Sigmoid colon (tissue), 7 donors: ENCODE data around the gene SCG5. TPM values are rescaled to one million over a fixed set of nuclear protein-coding genes. Genes with fewer than 3 reads are reported as not detected.

Source experiments
- DNase-seq: peaks from one replicate; pipeline ENCODE4 v3.0.0-alpha.2; 2019
- H3K27ac ChIP-seq, 4 donors: fragments of 200-600 bp; sonication (generic); one replicate each; pipeline ENCODE4 v1.5.1; 2016 to 2019; ENCODE audit warnings: mild to moderate bottlenecking in 1 of 4
- H3K27me3 ChIP-seq, 3 donors: fragments of 200-600 bp; sonication (generic); one replicate each; pipeline ENCODE4 v1.5.1; 2019; ENCODE audit warnings: mild to moderate bottlenecking in 1 of 3
- H3K36me3 ChIP-seq, 4 donors: fragments of 200-600 bp; sonication (generic); one replicate each; pipeline ENCODE4 v1.5.1; 2016 to 2019
- H3K4me1 ChIP-seq, 4 donors: fragments of 200-600 bp; sonication (generic); one replicate each; pipeline ENCODE4 v1.5.1; 2017 to 2019
- H3K4me3 ChIP-seq, 4 donors: fragments of 200-600 bp; sonication (generic); one replicate each; pipeline ENCODE4 v1.5.1; 2017 to 2019; ENCODE audit warnings: mild to moderate bottlenecking in 2 of 4, moderate library complexity in 1 of 4
- H3K9me3 ChIP-seq, 4 donors: fragments of 200-600 bp in 3 of 4; sonication (generic) in 3 of 4; one replicate each; pipeline versions ENCODE4 v1.5.1 to v1.6.1; 2013 to 2019
- EP300 ChIP-seq, 4 donors: sonication (generic); formaldehyde crosslinking; IDR thresholded peaks; one replicate each; pipeline ENCODE4 v1.6.1; 2017; ENCODE audit warnings: antibody characterized with exemption in 4 of 4
- POLR2A ChIP-seq, 2 donors: fragments of 450-650 bp; IDR thresholded peaks; one replicate each; pipeline ENCODE4 v1.6.1; 2016; ENCODE audit warnings: antibody characterized with exemption in 2 of 2, mild to moderate bottlenecking in 2 of 2, moderate library complexity in 2 of 2
- POLR2AphosphoS5 ChIP-seq, 4 donors: sonication (generic); formaldehyde crosslinking; IDR thresholded peaks; one replicate each; pipeline ENCODE4 v1.6.1; 2017; ENCODE audit warnings: antibody characterized with exemption in 4 of 4
- WGBS, 2 donors: extraction: QIAGEN DNeasy Blood & Tissue Kit; methylation state at CpG; one replicate each; pipeline ENCODE4 v1.1.7; 2013; 5-methylcytosine and 5-hydroxymethylcytosine counted together
- intact Hi-C: fragments of 100-400 bp; cut with DNase I; formaldehyde crosslinking; loops from one replicate; pipeline ENCODE4 v1.15.1; 2023
- polyA plus RNA-seq, 3 donors: library from polyadenylated mRNA; stranded (reverse); fragments of 200-250 nt; gene quantifications; one replicate each; pipeline ENCODE4 v1.2.3, GENCODE V29; 2013
- total RNA-seq, 4 donors: library from RNA; depleted of rRNA; stranded (reverse); fragments of >200 nt; gene quantifications; one replicate each; pipeline ENCODE4 v1.1.0, GENCODE V29; 2016
- TF ChIP-seq, protein P1 (sequence below), 4 experiments: fragments of 450-650 bp in 3 of 4; fragments of 200-600 bp in 1 of 4; IDR thresholded peaks; one replicate each; pipeline ENCODE4 v1.5.1; 2016 to 2019; ENCODE audit warnings: antibody characterized with exemption in 4 of 4, mild to moderate bottlenecking in 3 of 4, moderate library complexity in 2 of 4
- donor health status: healthy with polysubstance abuse.
- donor health status: Bipolar disorder and iron deficiency.
- donor health status: healthy.

Gene SCG5
- total and polyA plus RNA-seq, 7 donors: 2.2 to 10.0 (median 3.3) TPM

DNA sequence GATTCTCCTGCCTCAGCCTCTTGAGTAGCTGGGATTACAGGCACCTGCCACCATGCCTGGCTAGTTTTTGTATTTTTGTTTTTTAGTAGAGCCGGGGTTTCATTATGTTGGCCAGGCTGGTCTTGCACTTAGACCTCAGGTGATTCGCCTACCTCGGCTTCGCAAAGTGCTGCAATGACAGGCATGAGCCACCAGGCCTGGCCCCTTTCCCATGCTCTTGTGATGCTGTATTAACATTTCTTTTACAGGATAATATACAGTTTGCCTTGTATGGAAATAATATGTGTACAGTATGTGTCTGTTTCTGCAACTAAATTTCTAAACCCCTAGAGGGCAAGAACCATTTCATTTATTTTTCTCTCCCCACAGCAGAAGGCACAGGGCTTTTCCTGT is 37.8 kb downstream of the SCG5 start:
- TF ChIP-seq, protein P1, sequence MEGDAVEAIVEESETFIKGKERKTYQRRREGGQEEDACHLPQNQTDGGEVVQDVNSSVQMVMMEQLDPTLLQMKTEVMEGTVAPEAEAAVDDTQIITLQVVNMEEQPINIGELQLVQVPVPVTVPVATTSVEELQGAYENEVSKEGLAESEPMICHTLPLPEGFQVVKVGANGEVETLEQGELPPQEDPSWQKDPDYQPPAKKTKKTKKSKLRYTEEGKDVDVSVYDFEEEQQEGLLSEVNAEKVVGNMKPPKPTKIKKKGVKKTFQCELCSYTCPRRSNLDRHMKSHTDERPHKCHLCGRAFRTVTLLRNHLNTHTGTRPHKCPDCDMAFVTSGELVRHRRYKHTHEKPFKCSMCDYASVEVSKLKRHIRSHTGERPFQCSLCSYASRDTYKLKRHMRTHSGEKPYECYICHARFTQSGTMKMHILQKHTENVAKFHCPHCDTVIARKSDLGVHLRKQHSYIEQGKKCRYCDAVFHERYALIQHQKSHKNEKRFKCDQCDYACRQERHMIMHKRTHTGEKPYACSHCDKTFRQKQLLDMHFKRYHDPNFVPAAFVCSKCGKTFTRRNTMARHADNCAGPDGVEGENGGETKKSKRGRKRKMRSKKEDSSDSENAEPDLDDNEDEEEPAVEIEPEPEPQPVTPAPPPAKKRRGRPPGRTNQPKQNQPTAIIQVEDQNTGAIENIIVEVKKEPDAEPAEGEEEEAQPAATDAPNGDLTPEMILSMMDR (IDR thresholded peaks at IDR 0.05): no peak
- TF ChIP-seq POLR2AphosphoS5 (IDR thresholded peaks at IDR 0.05) (no peak), EP300 (IDR thresholded peaks at IDR 0.05) (no peak), POLR2A (IDR thresholded peaks at IDR 0.05) (no peak)
- Histone ChIP-seq H3K4me1 (peaks cover 0 to 17% (median 6%) of the 10 kb centered on the region in 4 donors), H3K27me3 (no peaks in the 10 kb centered on the region), H3K36me3 (no peaks in the 10 kb centered on the region), H3K27ac (no peak overlapping the region), H3K9me3 (no peaks in the 10 kb centered on the region), H3K4me3 (no peak overlapping the region)
- intact Hi-C loops: no loop called here
- DNase-seq: no peak
- WGBS, 2 donors: 93 to 96% methylated on average over 4 of the region's 4 CpGs

DNA sequence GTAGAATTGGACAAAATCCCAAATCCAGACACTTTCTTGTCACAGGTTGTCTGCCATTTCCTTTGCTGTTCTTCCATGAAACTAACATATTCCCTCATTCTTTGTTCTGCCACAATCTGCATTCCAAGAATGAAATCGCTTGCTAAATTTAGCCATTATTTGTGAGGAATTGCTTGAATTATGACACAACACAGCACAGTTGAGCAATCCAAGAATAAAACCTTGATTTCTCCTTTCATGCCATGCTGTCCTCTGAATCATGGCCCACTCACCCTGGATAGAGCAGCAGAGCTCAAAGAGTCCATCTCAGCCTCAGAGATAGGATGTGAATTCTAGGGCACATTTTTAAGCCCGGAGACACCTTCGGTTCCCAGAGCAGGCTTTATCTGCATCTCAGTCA is 41.1 kb downstream of the SCG5 start:
- H3K4me1 ChIP-seq: peaks cover 0 to 11% (median 2%) of the 10 kb centered on the region in 4 donors
- TF ChIP-seq POLR2A (IDR thresholded peaks at IDR 0.05) (no peak), POLR2AphosphoS5 (IDR thresholded peaks at IDR 0.05) (peak in 1 of 4 donors; percentile 26)
- no peak for DNase-seq
- WGBS, 2 donors: 95 to 97% methylated on average over 3 of the region's 3 CpGs
- H3K27me3 ChIP-seq: no peaks in the 10 kb centered on the region
- no peaks in the 10 kb centered on the region for H3K36me3 ChIP-seq
- no peaks in the 10 kb centered on the region for H3K9me3 ChIP-seq
- no peak overlapping the region for H3K4me3 ChIP-seq
- H3K27ac ChIP-seq: peak overlapping the region in 1 of 4 donors; percentile 50
- intact Hi-C loops: no loop called here

DNA sequence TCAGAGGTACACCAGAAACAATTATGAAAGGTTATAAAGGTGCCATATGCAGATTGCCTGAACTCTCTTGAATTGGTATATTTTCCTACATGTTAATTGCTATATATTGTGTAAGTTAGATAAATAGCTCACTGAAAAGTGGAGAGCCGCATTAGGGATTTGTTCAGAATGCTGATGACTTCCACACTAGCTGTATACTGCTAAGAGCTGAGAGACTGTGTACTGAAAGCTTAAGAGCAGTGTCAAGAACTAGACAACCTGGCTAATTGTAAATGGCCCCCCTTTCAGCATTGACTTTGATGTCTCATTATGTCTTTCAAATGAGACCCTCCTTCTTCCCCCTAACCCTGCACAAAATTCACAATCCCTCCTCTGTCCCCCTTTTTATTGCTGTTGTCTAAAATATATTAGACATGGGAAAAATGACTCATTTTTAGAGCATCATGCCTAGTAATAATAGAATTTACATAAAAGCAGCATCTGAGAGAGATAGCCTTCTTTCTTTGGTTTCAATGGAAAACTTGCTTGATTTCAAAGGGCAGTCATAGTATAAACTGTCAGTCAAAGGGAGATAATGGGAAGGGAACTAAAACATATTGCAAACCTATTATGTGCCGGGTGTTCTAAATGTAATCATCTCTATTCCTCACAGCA is 41.6 kb downstream of the SCG5 start:
- peak overlapping the region in 1 of 4 donors; percentile 50 for H3K27ac ChIP-seq
- H3K4me1 ChIP-seq: peaks cover 0 to 11% (median 2%) of the 10 kb centered on the region in 4 donors
- no peak for TF ChIP-seq EP300 (IDR thresholded peaks at IDR 0.05)
- TF ChIP-seq, protein P1 (IDR thresholded peaks at IDR 0.05): no peak
- no peak for TF ChIP-seq POLR2A (IDR thresholded peaks at IDR 0.05)
- TF ChIP-seq POLR2AphosphoS5 (IDR thresholded peaks at IDR 0.05): no peak
- no peak for DNase-seq
- no peaks in the 10 kb centered on the region for H3K36me3 ChIP-seq
- 96 to 97% methylated on average over 2 of the region's 2 CpGs for WGBS, 2 donors
- no peaks in the 10 kb centered on the region for H3K27me3 ChIP-seq
- no peaks in the 10 kb centered on the region for H3K9me3 ChIP-seq
- intact Hi-C loops: no loop called here
- H3K4me3 ChIP-seq: no peak overlapping the region

DNA sequence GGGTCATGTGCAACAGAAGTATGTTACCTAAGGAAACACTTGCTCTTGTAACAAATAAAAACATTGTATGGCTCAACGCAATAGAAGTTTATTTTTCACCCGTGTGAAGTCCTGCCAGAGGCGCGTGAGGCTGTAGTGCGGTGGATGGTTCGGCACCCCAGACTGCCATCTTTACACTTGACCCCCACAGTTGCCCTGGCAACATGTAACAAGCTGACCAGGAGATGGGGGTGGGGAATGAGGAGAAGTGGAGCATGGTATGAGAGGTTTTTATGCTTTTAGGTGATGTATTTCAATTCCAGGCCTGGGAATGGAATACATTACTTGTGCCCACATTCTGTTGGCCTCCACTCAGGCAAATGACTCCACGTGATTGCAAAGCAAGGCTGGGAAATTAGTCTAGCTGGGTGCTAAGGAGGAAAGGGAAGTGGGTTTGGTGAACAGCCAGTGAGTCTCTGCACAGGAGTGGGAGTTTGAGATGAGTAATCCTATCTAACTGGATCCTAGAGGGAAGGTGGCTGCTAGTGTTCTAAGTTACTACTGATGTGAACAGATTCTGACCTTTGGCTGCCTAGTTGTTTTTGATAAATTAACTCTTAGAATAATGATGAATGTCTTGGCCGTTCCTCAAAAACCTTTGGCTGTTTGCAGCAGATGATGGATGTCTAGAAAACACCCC is 42.5 kb downstream of the SCG5 start:
- intact Hi-C loops: no loop called here
- Histone ChIP-seq H3K9me3 (no peaks in the 10 kb centered on the region), H3K27ac (no peak overlapping the region), H3K4me3 (no peak overlapping the region), H3K36me3 (no peaks in the 10 kb centered on the region), H3K27me3 (no peaks in the 10 kb centered on the region), H3K4me1 (peaks cover 0 to 11% (median 2%) of the 10 kb centered on the region in 4 donors)
- WGBS, 2 donors: 84 to 93% methylated on average over 8 of the region's 8 CpGs
- no peak for TF ChIP-seq POLR2A (IDR thresholded peaks at IDR 0.05)
- TF ChIP-seq, protein P1 (IDR thresholded peaks at IDR 0.05): no peak
- TF ChIP-seq POLR2AphosphoS5 (IDR thresholded peaks at IDR 0.05): no peak
- TF ChIP-seq EP300 (IDR thresholded peaks at IDR 0.05): no peak
- no peak for DNase-seq

DNA sequence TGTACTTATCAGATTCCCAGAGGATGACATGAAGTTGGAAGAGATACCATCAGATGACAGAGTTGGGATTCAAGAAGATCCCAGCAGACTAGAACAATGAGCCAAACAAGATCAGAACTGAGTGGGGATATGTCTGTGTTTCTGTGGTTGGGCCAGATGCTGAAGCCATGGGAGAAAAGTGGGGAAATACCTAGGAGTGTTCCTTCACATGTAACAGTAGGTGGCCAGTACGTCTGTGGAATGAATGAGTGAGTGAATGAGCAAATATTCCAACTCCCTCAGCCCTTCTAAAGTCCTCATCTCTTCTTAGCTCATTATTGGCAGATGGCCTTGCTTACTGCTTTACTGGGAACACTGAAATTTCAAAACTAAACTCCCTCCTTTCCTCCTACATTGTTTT is 44.1 kb downstream of the SCG5 start:
- no peak for DNase-seq
- Histone ChIP-seq H3K27ac (no peak overlapping the region), H3K4me1 (peaks cover 0 to 11% (median 2%) of the 10 kb centered on the region in 4 donors), H3K9me3 (no peaks in the 10 kb centered on the region), H3K36me3 (no peaks in the 10 kb centered on the region), H3K4me3 (no peak overlapping the region), H3K27me3 (no peaks in the 10 kb centered on the region)
- TF ChIP-seq POLR2A (IDR thresholded peaks at IDR 0.05) (no peak), POLR2AphosphoS5 (IDR thresholded peaks at IDR 0.05) (no peak), EP300 (IDR thresholded peaks at IDR 0.05) (no peak)
- TF ChIP-seq, protein P1 (IDR thresholded peaks at IDR 0.05): no peak
- intact Hi-C loops: no loop called here
- 70 to 86% methylated on average over 1 of the region's 1 CpG for WGBS, 2 donors
